OCI-LY1 (cell line): ENCODE data around the gene TMEM156.

ENCODE experiments used
- EZH2 ChIP-seq: fragments of 200-600 bp; sonication (generic), shearing (Covaris generic); IDR thresholded peaks from 2 replicates; pipeline ENCODE4 v1.8.0; 2017; ENCODE audit warnings: borderline replicate concordance, mixed run types, mild to moderate bottlenecking, antibody characterized with exemption, low read length, moderate library complexity, mixed read lengths
- TF ChIP-seq, protein P1 (sequence below): fragments of 200-600 bp; sonication (generic), shearing (Covaris generic); IDR thresholded peaks from 2 replicates; pipeline ENCODE4 v1.5.1; 2017; ENCODE audit warnings: mild to moderate bottlenecking, antibody characterized with exemption, low read length, moderate library complexity, mixed read lengths

DNA sequence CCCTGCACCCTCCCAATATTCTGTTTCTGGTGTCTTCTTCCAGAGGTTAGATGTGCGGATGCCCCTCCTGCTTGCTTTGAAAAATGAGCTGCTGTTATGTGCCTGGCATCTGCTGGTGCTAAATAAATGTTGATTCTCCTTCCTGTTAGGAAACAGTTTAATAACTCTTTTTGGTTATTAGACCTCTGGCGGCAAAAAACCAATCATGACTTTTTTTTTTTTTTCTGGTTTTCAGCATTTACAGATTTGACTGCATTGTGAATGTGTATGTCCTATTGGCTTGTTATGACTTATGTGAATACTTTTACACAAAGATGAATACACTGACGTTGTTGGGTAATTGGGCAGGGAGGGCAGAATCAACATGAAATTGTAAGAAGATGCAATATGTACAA lies 13.6 kb upstream of the TMEM156 start:
- TF ChIP-seq EZH2 = no peak
- TF ChIP-seq, protein P1, sequence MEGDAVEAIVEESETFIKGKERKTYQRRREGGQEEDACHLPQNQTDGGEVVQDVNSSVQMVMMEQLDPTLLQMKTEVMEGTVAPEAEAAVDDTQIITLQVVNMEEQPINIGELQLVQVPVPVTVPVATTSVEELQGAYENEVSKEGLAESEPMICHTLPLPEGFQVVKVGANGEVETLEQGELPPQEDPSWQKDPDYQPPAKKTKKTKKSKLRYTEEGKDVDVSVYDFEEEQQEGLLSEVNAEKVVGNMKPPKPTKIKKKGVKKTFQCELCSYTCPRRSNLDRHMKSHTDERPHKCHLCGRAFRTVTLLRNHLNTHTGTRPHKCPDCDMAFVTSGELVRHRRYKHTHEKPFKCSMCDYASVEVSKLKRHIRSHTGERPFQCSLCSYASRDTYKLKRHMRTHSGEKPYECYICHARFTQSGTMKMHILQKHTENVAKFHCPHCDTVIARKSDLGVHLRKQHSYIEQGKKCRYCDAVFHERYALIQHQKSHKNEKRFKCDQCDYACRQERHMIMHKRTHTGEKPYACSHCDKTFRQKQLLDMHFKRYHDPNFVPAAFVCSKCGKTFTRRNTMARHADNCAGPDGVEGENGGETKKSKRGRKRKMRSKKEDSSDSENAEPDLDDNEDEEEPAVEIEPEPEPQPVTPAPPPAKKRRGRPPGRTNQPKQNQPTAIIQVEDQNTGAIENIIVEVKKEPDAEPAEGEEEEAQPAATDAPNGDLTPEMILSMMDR = no peak
